ENCODE data around the gene ADAMTS14.
A peak's percentile ranks its signal among the peaks of the same experiment; 100 is the strongest.

The ADAMTS14 gene

GRCh38 chr10:70773461-70773860, 101.2 kb downstream of the ADAMTS14 start:
- no peak for DNase-seq

- no peak for DNase-seq
Observed at GRCh38 chr10:70773965-70774809, 101.9 kb downstream of the ADAMTS14 start.

- no peak for DNase-seq
Observed at GRCh38 chr10:70774810-70775678, 102.7 kb downstream of the ADAMTS14 start.

- no peak for DNase-seq
Observed at GRCh38 chr10:70775679-70776454, 103.6 kb downstream of the ADAMTS14 start.

GRCh38 chr10:70776455-70777005, 104.2 kb downstream of the ADAMTS14 start:
- DNase-seq, result no peak

GRCh38 chr10:70777063-70777875, 105.0 kb downstream of the ADAMTS14 start:
- DNase-seq, result no peak

GRCh38 chr10:70778267-70778924, 106.1 kb downstream of the ADAMTS14 start:
- DNase-seq, result no peak

- no peak for DNase-seq
Observed at GRCh38 chr10:70779088-70779487, 106.8 kb downstream of the ADAMTS14 start.

- DNase-seq, result no peak
Observed at GRCh38 chr10:70779511-70780369, 107.4 kb downstream of the ADAMTS14 start.

- DNase-seq, result no peak
Observed at GRCh38 chr10:70780370-70780760, 108.1 kb downstream of the ADAMTS14 start.

GRCh38 chr10:70780772-70781171, 108.5 kb downstream of the ADAMTS14 start:
- DNase-seq, result no peak

GRCh38 chr10:70781461-70782051, 109.2 kb downstream of the ADAMTS14 start:
- no peak for DNase-seq

- no peak for DNase-seq
Observed at GRCh38 chr10:70782086-70782745, 109.9 kb downstream of the ADAMTS14 start.

- DNase-seq, result no peak
Observed at GRCh38 chr10:70782746-70783680, 110.7 kb downstream of the ADAMTS14 start.

- no peak for DNase-seq
Observed at GRCh38 chr10:70784016-70784415, 111.7 kb downstream of the ADAMTS14 start.

GRCh38 chr10:70784471-70784870, 112.2 kb downstream of the ADAMTS14 start:
- peak; percentile 49 for DNase-seq

GRCh38 chr10:70785190-70785589, 112.9 kb downstream of the ADAMTS14 start, which contains the start of gene TBATA:
TSS of gene TBATA (minus strand) at chr10:70785377. CDS start at chr10:70783379, 1,998 bp downstream.
- DNase-seq, result no peak
